ENCODE results near the gene PCDHAC2.

Gene PCDHAC2

GRCh38 chr5:140966293-140967225, at the start of gene PCDHAC2:
Gene PCDHAC2 (plus strand): TSS chr5:140966476. CDS start chr5:140966767, 291 bp downstream.
- Histone ChIP-seq H3K36me3 (peaks cover 9% of the 10 kb centered on the region), H3K4me3 (ENCODE audit: low read depth, low read length) (peak within 1 kb of the TSS; percentile 82), H3K27ac (peak within 1 kb of the TSS; percentile 81), H3K27me3 (ENCODE audit: insufficient read depth, low read depth, severe bottlenecking) (no peaks in the 10 kb centered on the region), H3K9me3 (ENCODE audit: severe bottlenecking) (no peaks in the 10 kb centered on the region)
- no peak for TF ChIP-seq CTCF (IDR thresholded peaks at IDR 0.05; ENCODE audit: low read depth, low read length)
- peak; percentile 89 for DNase-seq

GRCh38 chr5:140923601-140924000, 42.7 kb upstream of the PCDHAC2 start:
- Histone ChIP-seq H3K27ac (no peak overlapping the region), H3K4me3 (ENCODE audit: low read depth, low read length) (no peak overlapping the region), H3K9me3 (ENCODE audit: severe bottlenecking) (no peaks in the 10 kb centered on the region), H3K36me3 (peaks cover 2% of the 10 kb centered on the region; the same call in 1 of the 2 replicates), H3K27me3 (ENCODE audit: insufficient read depth, low read depth, severe bottlenecking) (no peaks in the 10 kb centered on the region)
- no peak for TF ChIP-seq CTCF (IDR thresholded peaks at IDR 0.05; ENCODE audit: low read depth, low read length)
- no peak for DNase-seq

GRCh38 chr5:140925806-140926442, 40.4 kb upstream of the PCDHAC2 start, which contains the start of gene PCDHAC1:
Gene PCDHAC1 (plus strand): TSS chr5:140926299. CDS start chr5:140926893, 594 bp downstream.
- peak; percentile 67 for DNase-seq
- no peaks in the 10 kb centered on the region for H3K9me3 ChIP-seq (ENCODE audit: severe bottlenecking)
- H3K36me3 ChIP-seq: peaks cover 2% of the 10 kb centered on the region; the same call in 1 of the 2 replicates
- H3K27ac ChIP-seq: peak within 1 kb of the TSS; percentile 55
- H3K4me3 ChIP-seq (ENCODE audit: low read depth, low read length): peak within 1 kb of the TSS; percentile 61
- no peaks in the 10 kb centered on the region for H3K27me3 ChIP-seq (ENCODE audit: insufficient read depth, low read depth, severe bottlenecking)
- TF ChIP-seq CTCF (IDR thresholded peaks at IDR 0.05; ENCODE audit: low read depth, low read length): no peak

- TF ChIP-seq CTCF (IDR thresholded peaks at IDR 0.05; ENCODE audit: low read depth, low read length): peak; percentile 97
- Histone ChIP-seq H3K27ac (peak overlapping the region; percentile 55), H3K4me3 (ENCODE audit: low read depth, low read length) (peak overlapping the region; percentile 61), H3K36me3 (peaks cover 2% of the 10 kb centered on the region; the same call in 1 of the 2 replicates), H3K27me3 (ENCODE audit: insufficient read depth, low read depth, severe bottlenecking) (no peaks in the 10 kb centered on the region), H3K9me3 (ENCODE audit: severe bottlenecking) (no peaks in the 10 kb centered on the region)
- peak; percentile 94 for DNase-seq
These were observed 39.6 kb upstream of the PCDHAC2 start for GRCh38 chr5:140926443-140927227.

GRCh38 chr5:140927228-140927573, 39.1 kb upstream of the PCDHAC2 start:
- Histone ChIP-seq H3K9me3 (ENCODE audit: severe bottlenecking) (no peaks in the 10 kb centered on the region), H3K27me3 (ENCODE audit: insufficient read depth, low read depth, severe bottlenecking) (no peaks in the 10 kb centered on the region), H3K27ac (no peak overlapping the region), H3K36me3 (peaks cover 2% of the 10 kb centered on the region; the same call in 1 of the 2 replicates), H3K4me3 (ENCODE audit: low read depth, low read length) (no peak overlapping the region)
- TF ChIP-seq CTCF (IDR thresholded peaks at IDR 0.05; ENCODE audit: low read depth, low read length): no peak
- no peak for DNase-seq
